Activated CD4-positive, alpha-beta T cell treated with anti-CD3 and anti-CD28 coated beads, Interleukin-2, Interleukin-4, amounts not matched to agents 100 ng/mL and 50 ng/mL, durations not matched to agents 16 hours and 8 hours (primary cell): ENCODE data around the gene RBMS3.

Experiments
- DNase-seq: peaks from one replicate; pipeline ENCODE4 v3.0.0-alpha.2; 2020; ENCODE audit warnings: low spot score

The RBMS3 gene

GRCh38 chr3:29277249-29277648 is 3.6 kb upstream of the RBMS3 start:
- no peak for DNase-seq

GRCh38 chr3:29279286-29279685 is 1.6 kb upstream of the RBMS3 start:
- no peak for DNase-seq

- DNase-seq, result no peak
Observed at GRCh38 chr3:29279806-29280205, 1.1 kb upstream of the RBMS3 start.

- DNase-seq, result no peak
Observed at GRCh38 chr3:29281094-29281343, 148 bp downstream of the RBMS3 start.

- peak; percentile 39 for DNase-seq
Observed at GRCh38 chr3:29281344-29282241, 722 bp downstream of the RBMS3 start.

GRCh38 chr3:29282427-29283230 is 1.8 kb downstream of the RBMS3 start:
- DNase-seq, result no peak

- DNase-seq, result peak; percentile 19
Observed at GRCh38 chr3:29283231-29284119, 2.6 kb downstream of the RBMS3 start.

- DNase-seq, result peak; percentile 23
Observed at GRCh38 chr3:29284497-29284896, 3.6 kb downstream of the RBMS3 start.

- no peak for DNase-seq
Observed at GRCh38 chr3:29285471-29286071, 4.7 kb downstream of the RBMS3 start.

- DNase-seq, result no peak
Observed at GRCh38 chr3:29286478-29287240, 5.8 kb downstream of the RBMS3 start.

- no peak for DNase-seq
Observed at GRCh38 chr3:29290596-29290995, 9.7 kb downstream of the RBMS3 start.

- no peak for DNase-seq
Observed at GRCh38 chr3:29291260-29291981, 10.6 kb downstream of the RBMS3 start.

GRCh38 chr3:29291982-29292363 is 11.1 kb downstream of the RBMS3 start:
- no peak for DNase-seq

GRCh38 chr3:29293421-29293820 is 12.6 kb downstream of the RBMS3 start:
- no peak for DNase-seq

- no peak for DNase-seq
Observed at GRCh38 chr3:29297998-29298397, 17.1 kb downstream of the RBMS3 start.

- DNase-seq, result no peak
Observed at GRCh38 chr3:29301332-29302019, 20.6 kb downstream of the RBMS3 start.

GRCh38 chr3:29302619-29303018 is 21.7 kb downstream of the RBMS3 start:
- DNase-seq, result no peak

GRCh38 chr3:29307295-29307694 is 26.4 kb downstream of the RBMS3 start:
- no peak for DNase-seq

- no peak for DNase-seq
Observed at GRCh38 chr3:29310865-29311264, 30.0 kb downstream of the RBMS3 start.

- DNase-seq, result no peak
Observed at GRCh38 chr3:29311795-29312194, 30.9 kb downstream of the RBMS3 start.
